HG02981 (cell line): ENCODE data around the gene SPG21.

Source experiments
- ATAC-seq: cut with Tn5 transposase; IDR thresholded peaks from one replicate; pipeline ENCODE4 v1.9.1; 2021; ENCODE audit warnings: mild to moderate bottlenecking, moderate library complexity; ENCODE audit not compliant: unreplicated experiment

SPG21 gene

DNA sequence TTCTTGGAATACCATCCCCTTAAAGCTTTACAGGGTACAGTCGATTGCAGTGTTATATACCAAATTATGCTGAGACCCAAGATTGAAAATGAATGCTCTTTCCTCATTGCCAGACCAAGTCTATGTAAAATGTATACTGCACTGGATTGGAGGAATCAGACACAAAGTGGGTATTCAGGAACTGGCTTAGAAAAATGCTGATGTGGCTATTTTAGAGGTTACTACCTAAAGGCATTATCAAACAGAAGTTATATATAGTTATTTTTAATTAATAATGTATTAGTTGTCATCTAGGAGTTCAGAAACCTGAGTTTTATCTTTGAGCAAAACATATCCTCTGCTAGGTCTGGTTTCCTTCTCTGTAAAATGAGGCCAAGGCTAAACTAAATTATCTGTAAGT, 3.6 kb upstream of the SPG21 start:
- no peak for ATAC-seq

DNA sequence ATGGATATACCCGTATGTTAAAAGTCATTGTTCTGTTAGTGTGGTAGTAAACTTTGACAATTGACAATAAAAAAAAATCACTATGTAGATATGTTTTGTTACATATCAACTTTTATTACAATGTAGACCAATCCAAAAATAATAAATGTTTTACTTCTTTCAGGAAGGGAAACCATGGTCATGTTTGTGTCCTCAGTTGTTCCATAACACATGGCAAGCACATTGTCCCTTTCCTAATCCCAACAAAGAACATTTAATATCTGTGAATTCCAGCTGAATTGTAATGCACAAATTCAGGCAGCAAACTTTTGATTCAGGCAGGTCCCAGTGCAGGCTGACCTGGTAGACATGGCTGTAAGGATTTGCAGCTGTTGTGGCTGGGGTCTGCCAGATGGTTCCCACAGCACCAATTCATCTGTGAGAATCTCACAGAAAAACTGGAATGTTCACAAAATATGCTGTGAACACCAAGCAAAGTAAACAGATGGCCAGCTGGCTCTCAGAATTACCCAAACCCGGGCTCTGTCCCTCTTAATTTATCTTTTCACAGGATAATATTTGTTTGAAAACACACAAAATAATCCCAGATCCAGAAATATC, 1.9 kb upstream of the SPG21 start:
- ATAC-seq = no peak

DNA sequence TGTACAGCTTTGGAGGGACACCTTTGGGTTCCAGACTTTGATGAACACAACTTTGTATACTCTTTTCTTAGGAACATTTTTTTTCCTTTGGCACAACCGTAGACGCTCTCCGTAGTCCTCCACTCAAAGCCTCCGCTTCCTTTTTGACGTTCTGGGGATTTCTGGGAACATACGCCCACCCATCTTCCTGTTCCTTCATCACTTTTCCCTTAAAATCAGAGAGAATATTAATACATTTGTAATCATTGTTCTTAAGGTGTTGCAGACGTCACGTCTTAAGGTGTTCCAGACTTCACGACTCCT, 405 bp upstream of the SPG21 start:
- no peak for ATAC-seq

DNA sequence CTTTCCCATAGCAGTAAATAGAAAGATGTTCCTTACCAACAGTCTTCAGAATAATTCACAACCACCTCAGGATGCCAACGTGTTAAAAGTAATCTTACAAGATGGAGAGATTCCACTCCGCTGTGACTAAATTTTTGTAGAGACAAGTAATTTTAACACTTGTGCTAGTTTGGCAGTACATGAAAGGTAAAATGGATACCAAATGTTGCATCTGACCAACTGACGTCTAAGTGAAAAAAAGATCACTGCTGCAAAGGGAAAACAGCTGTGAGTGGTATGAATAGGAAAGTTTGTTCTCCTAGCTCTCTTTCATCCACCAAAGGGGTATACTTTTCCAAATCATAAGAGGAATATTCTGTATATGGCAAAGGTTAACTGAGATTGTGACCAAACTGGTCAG, 2.6 kb downstream of the SPG21 start:
- no peak for ATAC-seq

DNA sequence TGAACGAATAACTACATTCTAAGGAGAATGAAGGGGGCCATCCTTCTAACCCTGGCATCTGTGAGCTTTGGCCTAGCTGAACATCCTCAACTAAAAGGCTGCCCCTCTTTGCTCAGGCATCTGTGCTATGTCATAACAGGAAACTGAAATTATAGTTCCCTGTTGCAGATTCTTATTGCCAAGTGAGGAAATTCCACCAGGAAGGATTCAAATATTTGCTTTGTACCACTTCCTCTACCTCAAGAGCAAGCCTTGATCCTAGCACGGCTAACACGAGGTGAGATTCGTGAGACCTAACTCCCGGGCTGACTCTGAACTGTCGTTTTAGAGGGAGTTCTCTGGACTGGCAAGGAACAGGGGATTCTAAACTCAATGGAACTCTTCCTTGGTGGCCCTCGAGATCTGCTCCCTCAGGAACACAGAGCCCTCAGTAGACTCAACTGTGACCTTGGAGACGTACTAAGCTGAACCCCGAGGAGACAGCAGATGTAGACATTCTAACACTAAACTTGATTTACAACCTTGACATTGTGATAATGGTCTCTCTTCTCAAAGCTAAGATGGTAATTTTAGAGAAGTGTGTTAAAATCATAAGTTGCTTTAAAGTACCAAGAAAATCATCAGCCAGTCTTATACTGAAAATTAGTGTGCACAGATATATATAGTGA, 4.2 kb downstream of the SPG21 start:
- ATAC-seq = no peak

DNA sequence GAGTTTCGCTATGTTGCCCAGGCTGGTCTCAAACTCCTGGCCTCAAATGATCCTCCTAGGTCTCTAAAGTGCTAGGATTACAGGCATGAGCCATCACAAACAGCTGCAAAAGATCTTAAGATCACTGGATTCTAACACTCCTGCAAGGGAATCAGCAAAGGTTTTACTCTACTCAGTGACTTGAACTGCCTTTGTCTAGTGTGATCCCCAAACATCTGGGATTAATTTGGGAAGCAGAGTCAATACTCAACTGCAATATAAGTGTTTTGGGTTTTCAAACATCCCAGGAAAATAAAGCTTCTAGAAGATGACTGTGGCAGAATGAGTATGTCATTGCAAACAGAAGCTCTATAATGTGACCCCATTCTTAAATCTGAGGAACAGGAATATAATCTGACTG, 7.2 kb downstream of the SPG21 start:
- no peak for ATAC-seq

DNA sequence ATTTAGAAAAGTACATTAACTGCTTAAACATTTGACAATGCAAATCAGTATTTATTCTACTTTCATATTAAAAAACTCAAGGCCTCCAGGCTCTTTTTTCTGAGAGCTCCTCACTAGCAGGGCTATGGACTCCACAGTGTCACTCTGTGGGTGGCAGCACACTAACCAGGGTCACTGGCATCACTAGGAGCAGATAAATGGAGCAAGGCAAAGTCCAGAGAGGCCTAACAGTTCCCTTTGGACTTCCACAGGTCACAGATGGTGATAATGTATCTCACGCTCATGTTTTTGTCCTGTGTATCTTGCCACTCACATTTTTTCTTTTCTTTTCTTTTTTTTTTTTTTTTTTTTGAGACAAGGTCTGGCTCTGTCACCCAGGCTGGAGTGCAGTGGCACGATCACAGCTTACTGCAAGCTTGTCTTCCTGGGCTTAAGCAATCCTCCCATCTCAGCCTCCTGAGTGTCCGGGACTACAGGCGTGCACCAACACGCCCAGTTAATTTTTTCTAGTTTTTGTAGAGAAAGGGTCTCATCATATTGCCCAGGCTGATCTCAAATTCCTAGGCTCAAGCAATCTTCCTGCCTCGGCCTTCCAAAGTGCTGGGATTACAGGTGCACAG, 7.8 kb downstream of the SPG21 start:
- no peak for ATAC-seq

DNA sequence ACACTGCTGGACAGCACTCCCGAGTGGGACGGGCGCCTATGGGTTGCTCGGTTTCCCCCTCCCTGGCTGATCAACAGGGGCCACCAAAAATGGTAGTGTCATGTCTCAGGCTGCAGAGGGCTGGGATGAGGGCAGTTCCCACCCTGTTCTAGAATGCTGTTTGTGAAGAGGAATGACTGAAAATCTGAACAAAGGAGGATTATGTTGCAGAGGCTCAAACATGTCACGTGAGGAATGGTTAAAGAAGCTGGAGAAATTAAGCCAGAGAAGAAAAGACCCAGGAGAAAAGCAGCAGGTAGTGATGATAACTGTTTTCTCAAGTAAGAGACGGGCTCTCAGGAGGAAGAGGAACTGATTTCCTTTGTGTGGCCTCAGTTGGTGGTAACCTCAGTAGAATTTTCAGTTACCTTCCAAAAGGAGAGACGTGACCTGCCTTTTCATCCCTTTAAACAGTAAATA, 10.4 kb downstream of the SPG21 start:
- no peak for ATAC-seq

DNA sequence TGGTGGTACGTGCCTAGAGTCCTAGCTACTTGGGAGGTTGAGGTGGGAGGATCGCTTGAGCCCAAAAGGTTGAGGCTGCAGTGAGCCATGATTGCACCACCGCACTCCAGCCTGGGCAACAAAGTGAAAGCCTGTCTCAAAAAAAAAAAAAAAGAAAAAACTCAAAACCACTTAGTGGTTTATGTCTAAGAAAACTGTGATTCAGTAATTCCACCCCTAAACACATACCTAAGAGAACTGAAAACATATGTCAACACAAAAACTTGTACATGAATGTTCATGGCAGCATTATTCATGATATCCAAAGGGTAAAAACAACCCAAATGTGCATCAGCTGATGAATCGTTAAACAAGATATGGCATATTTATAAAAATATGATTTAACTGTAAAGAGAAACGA, 14.3 kb downstream of the SPG21 start:
- ATAC-seq = no peak

DNA sequence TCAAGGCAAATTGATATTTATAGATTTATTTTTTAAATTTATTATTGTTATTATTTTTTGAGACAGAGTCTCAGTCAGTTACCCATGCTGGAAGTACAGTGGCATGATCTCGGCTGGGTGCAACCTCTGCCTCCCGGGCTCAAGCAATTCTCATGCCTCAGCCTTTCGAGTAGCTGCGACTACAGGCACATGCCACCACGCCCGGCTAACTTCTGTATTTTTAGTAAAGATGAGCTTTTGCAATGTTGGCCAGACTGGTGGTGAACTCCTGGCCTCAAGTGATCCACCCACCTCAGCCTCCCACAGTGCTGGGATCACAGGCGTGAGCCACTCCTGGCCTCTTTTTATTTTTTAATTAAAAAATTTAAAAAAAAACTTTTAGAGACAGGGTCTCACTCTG, 19.0 kb downstream of the SPG21 start:
- no peak for ATAC-seq

DNA sequence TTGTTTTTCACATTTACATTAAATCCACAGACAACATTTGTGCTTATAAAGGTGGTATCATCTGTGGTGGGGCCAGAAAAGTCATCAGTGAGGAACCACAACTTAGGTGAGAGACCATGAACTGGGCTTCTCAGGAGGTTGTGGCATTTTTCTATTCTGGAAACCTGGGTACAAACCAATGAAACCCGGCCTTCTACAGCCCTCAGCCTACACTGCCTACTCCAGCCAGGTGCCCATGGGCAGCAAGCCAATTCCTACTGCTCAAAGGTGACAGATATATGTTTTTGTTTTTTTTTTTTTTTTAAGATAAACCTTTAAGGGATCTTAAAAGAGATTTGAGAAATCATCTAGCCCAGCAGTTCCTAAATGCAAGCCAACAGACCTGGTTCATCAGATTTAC, 20.3 kb downstream of the SPG21 start:
- no peak for ATAC-seq

DNA sequence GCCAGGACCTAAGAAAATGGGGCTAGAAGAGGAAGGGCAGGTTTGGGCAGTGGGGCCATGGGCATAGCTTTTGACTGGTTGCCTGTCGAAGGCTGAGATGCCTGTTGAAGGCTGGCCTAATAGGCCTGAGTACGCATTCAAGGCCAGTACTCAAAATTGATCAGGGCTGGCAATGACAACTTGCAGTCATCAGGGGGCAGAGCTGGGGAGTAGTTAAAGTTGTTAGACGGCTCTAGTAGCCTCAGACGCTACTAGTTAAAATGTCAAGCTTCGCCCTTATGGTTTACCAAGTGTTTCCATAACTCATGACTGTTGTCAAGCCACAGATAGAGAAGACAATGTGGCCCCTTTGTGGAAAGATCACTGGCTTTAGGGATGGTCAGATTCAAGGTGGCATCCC, 28.7 kb downstream of the SPG21 start:
- no peak for ATAC-seq

DNA sequence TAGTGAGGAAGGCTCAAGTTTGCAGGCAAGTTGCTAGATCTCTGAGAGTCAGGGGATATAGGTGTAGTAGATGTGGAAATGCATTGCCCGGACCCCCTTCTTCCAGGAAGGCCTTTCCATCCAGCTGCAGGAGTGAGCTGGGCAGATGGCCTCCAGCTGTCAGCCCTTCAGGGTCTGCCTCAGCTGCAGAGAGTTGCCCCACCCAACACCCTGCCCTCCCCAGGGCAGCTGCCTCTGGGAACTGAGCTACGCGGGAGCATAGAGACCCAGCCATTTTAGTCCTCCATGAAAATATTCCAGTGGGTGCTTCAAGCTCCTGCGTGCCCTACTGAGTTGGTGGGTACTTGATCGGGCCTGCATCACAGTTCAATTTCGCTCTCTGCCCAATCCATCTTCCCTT, 29.6 kb downstream of the SPG21 start:
- ATAC-seq = no peak

DNA sequence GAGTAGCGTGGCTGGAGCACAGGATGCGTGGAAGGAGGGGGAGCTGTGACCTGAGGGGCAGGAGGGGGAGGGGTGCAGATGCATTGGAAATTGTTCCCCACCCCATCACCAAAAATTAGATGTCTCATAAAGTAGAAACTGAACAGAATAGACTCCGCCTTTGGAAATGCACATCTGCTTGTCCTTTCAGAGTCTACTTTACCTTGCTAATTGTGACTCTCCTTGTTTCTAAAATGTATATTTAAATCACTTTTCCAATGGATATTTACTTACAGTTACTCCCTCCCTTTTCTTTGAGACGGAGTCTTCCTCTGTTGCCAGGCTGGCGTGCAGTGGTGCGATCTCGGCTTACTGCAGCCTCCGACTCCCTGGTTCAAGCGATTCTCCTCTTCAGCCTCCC, 30.6 kb downstream of the SPG21 start:
- ATAC-seq = no peak

DNA sequence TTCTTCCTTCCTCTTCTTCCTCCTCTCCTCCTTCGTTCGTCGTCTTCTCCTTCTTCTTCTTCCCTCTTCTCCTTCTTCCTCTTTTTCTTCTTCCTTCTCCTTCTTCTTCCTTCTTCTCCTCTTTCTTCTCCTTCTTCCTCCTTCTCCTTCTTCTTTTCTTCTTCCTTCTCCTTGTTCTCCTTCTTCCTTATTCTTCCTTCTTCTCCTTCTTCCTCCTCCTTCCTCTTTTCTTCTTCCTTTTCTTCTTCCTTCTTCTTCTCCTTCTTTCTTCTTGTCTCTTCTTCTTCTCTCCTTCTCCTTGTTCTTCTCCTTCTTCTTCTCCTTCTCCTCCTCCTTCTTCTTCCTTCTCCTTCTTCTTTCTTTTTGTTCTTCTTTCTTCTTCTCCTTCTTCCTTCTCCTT, 35.3 kb downstream of the SPG21 start:
- ATAC-seq = no peak

DNA sequence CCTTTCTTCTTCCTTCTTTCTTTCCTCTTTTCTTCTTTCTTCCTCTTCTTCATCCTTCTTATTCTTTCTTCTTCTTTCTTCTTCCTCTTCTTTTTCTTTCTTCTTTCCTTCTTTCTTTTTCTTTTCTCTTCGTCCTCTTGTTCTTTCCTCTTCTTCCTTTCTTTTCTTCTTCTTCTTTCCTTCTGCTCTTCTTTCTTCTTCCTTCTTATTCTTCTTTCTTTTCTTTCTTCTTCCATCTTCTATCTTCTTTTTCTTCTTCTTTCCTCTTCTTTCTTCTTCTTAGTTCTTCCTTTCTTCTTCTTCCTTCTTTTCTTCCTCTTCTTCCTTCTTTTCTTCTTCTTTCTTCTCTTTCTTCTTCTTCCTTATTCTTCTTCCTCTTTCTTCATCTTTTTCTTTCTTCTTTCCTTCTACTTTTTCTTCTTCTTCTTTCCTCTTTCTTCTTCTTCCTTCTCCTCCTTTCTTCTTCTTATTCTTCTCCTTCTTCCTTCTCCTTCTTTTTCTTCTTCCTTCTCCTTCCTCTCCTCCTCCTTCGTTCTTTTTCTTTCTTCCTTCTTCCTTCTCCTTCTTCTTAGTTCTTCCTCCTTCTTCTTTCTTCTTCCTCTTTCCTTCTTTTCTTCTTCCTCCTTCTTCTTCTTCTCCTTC, 37.8 kb downstream of the SPG21 start:
- ATAC-seq = no peak

DNA sequence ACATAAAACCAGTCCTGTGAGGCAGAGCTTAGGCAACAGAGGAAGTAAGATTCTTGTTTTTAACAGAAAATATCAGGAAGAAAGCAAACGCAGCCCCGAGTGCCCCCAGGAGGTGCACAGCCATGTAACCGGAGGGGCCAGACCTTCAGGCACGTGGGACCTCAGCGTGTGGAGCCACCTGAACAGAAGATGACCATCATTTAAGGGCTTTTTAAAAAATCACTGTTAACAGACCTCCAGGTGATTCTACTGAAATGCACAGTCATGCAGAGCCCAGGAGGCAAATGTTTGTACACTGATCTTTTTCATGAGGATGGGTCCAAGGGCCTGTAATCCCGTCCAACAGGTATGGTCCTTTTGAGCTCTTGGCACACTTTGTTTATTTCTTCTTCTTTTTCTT, 38.8 kb downstream of the SPG21 start:
- ATAC-seq = no peak

DNA sequence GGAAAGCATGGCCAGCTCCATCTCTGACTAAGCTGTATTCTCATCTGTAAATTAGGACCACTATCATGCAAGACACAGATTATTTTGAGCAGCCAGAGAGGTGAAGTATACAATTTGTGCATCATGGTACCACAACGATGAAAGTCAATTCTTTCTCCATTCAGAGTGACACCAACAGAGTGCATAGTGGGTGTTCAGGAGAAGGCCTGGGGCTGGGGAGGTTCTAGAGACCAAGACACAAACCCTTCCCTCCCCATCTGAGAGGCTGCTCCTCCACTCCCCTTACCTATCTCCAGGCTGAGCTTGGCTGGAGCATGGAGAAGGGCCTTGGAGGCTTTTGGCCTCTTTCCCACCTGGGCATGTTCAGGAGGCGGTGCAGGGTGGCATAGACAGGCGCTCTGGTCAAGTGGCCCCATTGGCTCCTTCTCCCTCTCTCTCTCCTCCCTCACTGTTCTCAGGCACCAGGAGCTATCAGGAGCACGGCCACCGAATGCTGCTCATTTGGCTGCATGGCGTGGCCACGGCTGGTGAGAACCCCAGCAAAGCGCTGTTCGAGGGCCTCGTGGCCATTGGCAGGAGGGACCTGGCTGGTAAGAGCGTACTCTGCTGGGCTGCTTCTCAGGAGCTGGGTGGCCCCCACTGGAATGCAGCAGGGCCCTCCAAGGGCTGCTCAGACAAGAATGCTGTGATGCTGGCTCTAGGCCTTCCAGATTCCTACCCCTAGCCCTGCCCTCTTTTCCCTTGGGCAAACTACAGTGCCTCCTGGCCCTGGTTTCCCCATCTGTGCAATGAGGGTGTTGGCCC, 40.1 kb downstream of the SPG21 start:
- no peak for ATAC-seq

DNA sequence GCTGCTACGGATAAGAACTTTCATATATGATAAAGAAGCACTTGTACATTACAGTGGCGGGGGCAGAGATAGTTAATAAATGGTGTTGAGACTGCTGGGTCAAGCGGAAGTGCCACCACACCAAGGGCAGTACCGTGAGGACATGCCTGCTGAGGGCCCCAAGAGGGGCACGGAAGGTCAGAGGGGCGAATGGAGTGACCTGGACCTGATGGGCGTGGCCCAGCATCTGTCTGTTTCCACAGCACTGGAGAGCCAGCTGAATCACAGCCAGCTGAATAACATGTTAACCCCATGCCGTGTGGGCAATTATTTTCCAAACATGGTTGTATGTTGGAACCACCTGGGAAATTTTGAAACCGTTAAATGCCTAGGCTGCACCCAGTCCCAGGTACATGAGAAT, 40.8 kb downstream of the SPG21 start:
- ATAC-seq = no peak

DNA sequence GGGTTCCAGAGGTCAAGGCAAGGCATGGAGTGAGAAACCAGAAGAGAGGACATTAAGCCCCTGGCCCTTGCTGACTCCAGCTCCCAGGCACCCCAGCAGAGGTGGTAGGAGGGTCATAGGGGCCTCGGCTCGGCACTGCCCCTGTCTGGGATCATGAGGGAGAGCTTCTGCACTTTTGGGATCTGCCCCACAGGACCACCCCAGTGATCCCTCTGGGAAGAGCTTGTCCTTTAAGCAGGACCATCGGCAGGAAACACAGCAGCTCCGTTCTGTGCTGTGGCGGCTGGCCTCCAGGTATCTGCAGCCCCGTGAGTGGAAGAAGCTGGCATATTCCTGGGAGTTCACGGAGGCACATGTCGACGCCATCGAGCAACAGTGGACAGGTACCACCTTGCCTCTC, 42.5 kb downstream of the SPG21 start:
- ATAC-seq = no peak

DNA sequence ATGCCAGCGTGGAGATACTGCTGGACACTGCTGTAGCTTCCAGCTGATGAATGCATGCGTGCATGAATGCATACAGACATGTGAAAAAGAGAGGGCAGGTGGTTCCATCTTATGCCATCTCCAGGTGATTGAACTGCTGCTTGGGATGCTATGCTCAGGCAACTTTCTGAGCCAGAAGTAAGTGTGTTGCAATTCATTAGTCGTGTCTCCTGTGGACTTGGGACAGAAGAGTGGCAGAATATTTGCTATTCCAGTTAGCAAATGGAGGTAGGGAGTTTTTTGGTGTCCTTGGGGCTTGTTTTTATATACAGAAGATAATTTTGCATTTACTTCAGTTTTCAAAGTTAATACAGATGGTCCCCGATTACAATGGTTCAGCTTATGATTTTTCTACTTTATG, 44.8 kb downstream of the SPG21 start:
- ATAC-seq = no peak
